OCI-LY3 (cell line): ENCODE measurements around the gene RBPJ.

Source experiments
- CTCF ChIP-seq: fragments of 200-600, 300-600 bp; sonication (generic); IDR thresholded peaks from 2 replicates; pipeline ENCODE4 v1.5.1; 2014; ENCODE audit warnings: antibody characterized with exemption, low read length, low read depth
- EZH2phosphoT487 ChIP-seq: fragments of 200-600 bp; shearing (Covaris generic); IDR thresholded peaks from 2 replicates; pipeline ENCODE4 v1.6.1; 2018; ENCODE audit warnings: antibody characterized with exemption, mixed run types, low read depth

- TF ChIP-seq CTCF (no peak), EZH2phosphoT487 (no peak)
These were observed 64.9 kb downstream of the RBPJ start for GRCh38 chr4:26385690-26386089.
